Measurements from ENCODE around the gene C5orf47. TPM values are rescaled to one million over a fixed set of nuclear protein-coding genes. Genes with fewer than 3 reads are reported as not detected.

Gene C5orf47
- total and polyA plus RNA-seq, 2 of the 4 experiments (the other 2 are of a cell fraction), result not detected

DNA sequence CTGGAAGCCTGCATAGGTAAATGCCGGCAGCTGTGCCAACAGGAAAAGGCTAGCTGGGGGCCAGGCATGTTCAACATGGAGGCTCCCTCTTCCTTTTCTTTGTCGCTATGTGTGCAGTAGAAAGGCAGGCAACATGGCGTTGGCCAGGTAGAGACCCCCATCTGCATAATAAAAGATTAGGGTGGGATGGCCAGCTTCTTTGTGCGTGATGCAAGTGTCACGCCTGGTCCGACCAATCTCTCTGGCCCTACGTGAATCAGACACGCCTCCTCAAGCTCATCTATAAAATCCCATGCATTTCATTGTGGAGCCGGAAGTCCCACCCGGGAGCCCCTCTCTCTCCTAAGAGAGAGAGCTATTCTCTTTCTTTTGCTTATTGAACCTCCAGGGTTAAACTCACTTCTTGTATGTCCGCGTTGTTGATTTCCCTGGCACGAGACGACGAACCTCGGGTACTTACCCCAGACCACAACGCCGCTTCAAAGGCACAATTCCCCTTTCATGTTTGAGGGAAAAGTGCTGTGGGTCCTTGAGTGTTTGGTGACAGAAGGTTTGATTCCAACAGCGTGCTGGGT lies 25.0 kb upstream of the C5orf47 start:
- Histone ChIP-seq H3K4me3 (ENCODE audit: insufficient read depth, low read depth, low read length) (no peak overlapping the region), H2BK15ac (ENCODE audit: low read depth, low read length) (no peak overlapping the region), H3K27me3 (ENCODE audit: control insufficient read depth, insufficient read depth, low read length) (no peaks in the 10 kb centered on the region), H3K9me3 (ENCODE audit: control insufficient read depth, insufficient read depth, low read length) (no peaks in the 10 kb centered on the region), H3K27ac (ENCODE audit: insufficient read depth, low read length) (no peak overlapping the region), H3K36me3 (ENCODE audit: control insufficient read depth, insufficient read depth, low read length) (no peaks in the 10 kb centered on the region), H3K56ac (ENCODE audit: extremely low read depth, insufficient read depth, low read length) (no peak overlapping the region), H4K5ac (ENCODE audit: low read depth, low read length) (no peak overlapping the region), H3K18ac (ENCODE audit: low read depth, low read length) (no peak overlapping the region), H4K91ac (ENCODE audit: insufficient read depth, low read depth, low read length) (no peak overlapping the region), H3K4me1 (ENCODE audit: control insufficient read depth, insufficient read depth, low read length) (peaks cover 2% of the 10 kb centered on the region), H4K8ac (ENCODE audit: low read depth in 2 of 2, low read length in 2 of 2) (no peak overlapping the region), H3K9ac (ENCODE audit: low read depth, low read length) (no peak overlapping the region), H2AK9ac (replicated peaks; ENCODE audit: low read depth, low read length, poor library complexity) (peak overlapping the region; percentile 68), H2BK20ac (ENCODE audit: low read depth, low read length) (no peak overlapping the region), H3K4ac (ENCODE audit: low read depth, low read length) (no peak overlapping the region; the same call in 1 of the 2 replicates), H2AK5ac (ENCODE audit: low read depth, low read length) (0 out of 2 replicates have a peak overlapping the region, but pooled peaks have one; percentile 21), H2BK120ac (ENCODE audit: low read depth, low read length) (no peak overlapping the region), H3K4me2 (ENCODE audit: low read depth, low read length) (no peak overlapping the region), H3K14ac (replicated peaks; ENCODE audit: low read depth, low read length) (peak overlapping the region; percentile 9; the same call in 1 of the 2 replicates), H2BK5ac (ENCODE audit: low read depth, low read length, poor library complexity, severe bottlenecking) (no peak overlapping the region), H2AFZ (replicated peaks; ENCODE audit: low read length, poor library complexity) (no peak overlapping the region), H3K79me1 (ENCODE audit: low read depth in 1 of 2, low read length in 2 of 2) (peaks cover 0 to 5% of the 10 kb centered on the region in 2 experiments; a peak in 1 of 4 replicates), H3K23ac (ENCODE audit: low read depth, low read length) (no peak overlapping the region), H4K20me1 (ENCODE audit: insufficient read depth, low read length) (no peaks in the 10 kb centered on the region), H3K9me1 (ENCODE audit: insufficient read depth, low read length) (no peaks in the 10 kb centered on the region)
- WGBS, 2 experiments (ENCODE audit: extremely low coverage in 2 of 2, insufficient read length in 1 of 2), result 67% methylated on average over 3 of the region's 19 CpGs; no CpG with 5 or more reads in 1 of the 2 experiments
- ATAC-seq (ENCODE audit: low read depth) (no peak), DNase-seq (no peak)
- BruUV-seq (replicated peaks), result no TSS peak
- POLR2A ChIA-PET (ENCODE audit: unreplicated experiment), result no interaction called here
- intact Hi-C loops (cut with micrococcal nuclease) (loop anchor here (5.0 kb wide), 1 partner anchor 37 kb away; no protein-coding TSS in a partner anchor), dilution Hi-C loops (cut with HindIII; ENCODE audit: low sequenced_read_pairs, unreplicated experiment) (no loop called here), in situ Hi-C loops (cut with MboI; ENCODE audit: low sequenced_read_pairs) (no loop called here)
- TF ChIP-seq CEBPB (IDR thresholded peaks at IDR 0.05; ENCODE audit: low read depth, low read length) (no peak), MAZ (IDR thresholded peaks at IDR 0.05; ENCODE audit: borderline replicate concordance, low read depth, low read length) (no peak), RCOR1 (IDR thresholded peaks at IDR 0.05; ENCODE audit: insufficient replicate concordance, low read length) (no peak), NFE2L2 (IDR thresholded peaks at IDR 0.05; ENCODE audit: low read depth, low read length) (no peak), RAD21 (IDR thresholded peaks at IDR 0.05; ENCODE audit: low read length) (no peak), ELK1 (IDR thresholded peaks at IDR 0.05; ENCODE audit: borderline replicate concordance, low read depth, low read length) (no peak), POLR2A (IDR thresholded peaks at IDR 0.05; ENCODE audit: low read depth, low read length) (no peak), CHD1 (IDR thresholded peaks at IDR 0.05; ENCODE audit: low read depth, low read length) (no peak), FOS (IDR thresholded peaks at IDR 0.05; ENCODE audit: low read depth, low read length) (no peak), BHLHE40 (IDR thresholded peaks at IDR 0.05; ENCODE audit: low read depth, low read length) (no peak), SMC3 (IDR thresholded peaks at IDR 0.05; ENCODE audit: low read depth, low read length) (no peak), MXI1 (IDR thresholded peaks at IDR 0.05; ENCODE audit: borderline replicate concordance, low read depth, low read length) (no peak), RFX5 (IDR thresholded peaks at IDR 0.05; ENCODE audit: low read depth, low read length) (no peak), MAFK (IDR thresholded peaks at IDR 0.05; ENCODE audit: low read depth, low read length) (no peak)
- TF ChIP-seq, protein P1, sequence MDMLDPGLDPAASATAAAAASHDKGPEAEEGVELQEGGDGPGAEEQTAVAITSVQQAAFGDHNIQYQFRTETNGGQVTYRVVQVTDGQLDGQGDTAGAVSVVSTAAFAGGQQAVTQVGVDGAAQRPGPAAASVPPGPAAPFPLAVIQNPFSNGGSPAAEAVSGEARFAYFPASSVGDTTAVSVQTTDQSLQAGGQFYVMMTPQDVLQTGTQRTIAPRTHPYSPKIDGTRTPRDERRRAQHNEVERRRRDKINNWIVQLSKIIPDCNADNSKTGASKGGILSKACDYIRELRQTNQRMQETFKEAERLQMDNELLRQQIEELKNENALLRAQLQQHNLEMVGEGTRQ (IDR thresholded peaks at IDR 0.05; ENCODE audit: low read depth, low read length), result no peak
- TF ChIP-seq, protein P2, sequence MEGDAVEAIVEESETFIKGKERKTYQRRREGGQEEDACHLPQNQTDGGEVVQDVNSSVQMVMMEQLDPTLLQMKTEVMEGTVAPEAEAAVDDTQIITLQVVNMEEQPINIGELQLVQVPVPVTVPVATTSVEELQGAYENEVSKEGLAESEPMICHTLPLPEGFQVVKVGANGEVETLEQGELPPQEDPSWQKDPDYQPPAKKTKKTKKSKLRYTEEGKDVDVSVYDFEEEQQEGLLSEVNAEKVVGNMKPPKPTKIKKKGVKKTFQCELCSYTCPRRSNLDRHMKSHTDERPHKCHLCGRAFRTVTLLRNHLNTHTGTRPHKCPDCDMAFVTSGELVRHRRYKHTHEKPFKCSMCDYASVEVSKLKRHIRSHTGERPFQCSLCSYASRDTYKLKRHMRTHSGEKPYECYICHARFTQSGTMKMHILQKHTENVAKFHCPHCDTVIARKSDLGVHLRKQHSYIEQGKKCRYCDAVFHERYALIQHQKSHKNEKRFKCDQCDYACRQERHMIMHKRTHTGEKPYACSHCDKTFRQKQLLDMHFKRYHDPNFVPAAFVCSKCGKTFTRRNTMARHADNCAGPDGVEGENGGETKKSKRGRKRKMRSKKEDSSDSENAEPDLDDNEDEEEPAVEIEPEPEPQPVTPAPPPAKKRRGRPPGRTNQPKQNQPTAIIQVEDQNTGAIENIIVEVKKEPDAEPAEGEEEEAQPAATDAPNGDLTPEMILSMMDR (conservative IDR thresholded peaks at IDR 0.05; ENCODE audit: low read depth, low read length), result no peak
- CTCF ChIA-PET, result interaction anchor here (1.0 to 2.1 kb wide), 3 partner anchors 9 to 334 kb away, joined by 3 to 9 read pairs (median 3); no protein-coding TSS in a partner anchor

Measured in IMR-90 (cell line).